Eye (tissue), 1 donor: ENCODE measurements around the gene MMP23B.
"Not testable (repeated sequence)": the region's sequence is repeated elsewhere in the genome, so short reads cannot be mapped to it uniquely, and the experiment has no call there.

Experiments used
- DNase-seq: peaks from one replicate; pipeline ENCODE4 v3.0.0-alpha.2; 2015

The MMP23B gene

DNA sequence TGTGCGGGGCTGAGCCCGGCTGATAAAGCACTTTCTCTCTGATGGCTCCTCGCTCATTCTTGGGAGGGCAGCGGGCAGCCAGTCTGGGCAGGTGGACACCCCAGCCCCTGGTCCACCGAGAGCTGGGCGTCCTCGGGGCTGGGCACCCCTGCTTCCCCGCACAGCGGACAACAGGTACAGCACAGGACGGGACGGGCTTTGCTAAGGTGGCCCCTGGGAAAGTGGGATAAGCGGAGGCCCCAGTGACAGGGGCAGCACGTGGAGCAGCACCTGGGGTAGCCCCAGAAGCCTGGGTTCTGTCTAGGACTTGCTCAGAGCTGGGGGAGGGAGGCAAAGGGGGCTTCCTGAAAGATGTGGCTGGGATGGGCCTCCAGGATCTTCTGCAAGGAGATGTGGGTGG, 2.6 kb downstream of the MMP23B start:
- DNase-seq = not testable (repeated sequence)

DNA sequence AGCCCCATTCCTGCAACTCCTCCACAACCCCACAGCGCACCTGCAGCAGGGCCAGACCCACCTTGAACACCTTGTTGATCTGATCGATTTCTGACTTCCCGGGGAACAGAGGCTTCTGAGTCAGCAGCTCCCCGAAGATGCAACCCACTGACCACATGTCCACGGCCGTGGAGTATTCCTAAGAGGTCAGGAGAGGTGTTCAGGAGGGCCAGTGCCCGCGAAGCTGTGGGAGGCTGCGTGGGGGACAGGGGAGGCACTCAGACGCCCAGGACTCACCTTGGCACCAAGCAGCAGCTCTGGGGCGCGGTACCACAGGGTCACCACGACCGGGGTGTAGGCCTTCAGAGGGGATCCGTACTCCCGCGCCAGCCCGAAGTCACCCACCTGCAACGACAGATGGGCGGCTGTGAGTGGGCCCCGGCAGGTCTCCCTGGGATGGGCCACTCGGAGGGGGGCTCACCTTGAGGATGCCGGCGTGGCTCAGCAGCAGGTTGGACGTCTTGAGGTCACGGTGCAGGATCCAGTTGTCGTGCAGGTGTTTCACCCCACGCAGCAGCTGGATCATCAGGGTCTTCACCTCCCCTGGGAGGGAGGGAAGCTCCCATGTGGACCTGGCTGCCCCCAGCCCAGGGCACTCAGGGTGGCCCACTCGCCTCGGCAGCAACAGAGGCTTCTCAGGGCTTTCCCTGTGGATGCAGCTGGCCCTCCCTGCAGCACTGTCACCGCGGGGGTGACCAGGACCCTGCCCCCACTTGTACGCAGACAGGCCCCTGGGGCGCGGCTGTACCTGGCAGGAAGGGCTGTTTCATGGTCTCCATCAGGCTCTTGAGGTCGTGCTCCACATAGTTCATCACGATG, 4.9 kb downstream of the MMP23B start:
- DNase-seq = not testable (repeated sequence)

DNA sequence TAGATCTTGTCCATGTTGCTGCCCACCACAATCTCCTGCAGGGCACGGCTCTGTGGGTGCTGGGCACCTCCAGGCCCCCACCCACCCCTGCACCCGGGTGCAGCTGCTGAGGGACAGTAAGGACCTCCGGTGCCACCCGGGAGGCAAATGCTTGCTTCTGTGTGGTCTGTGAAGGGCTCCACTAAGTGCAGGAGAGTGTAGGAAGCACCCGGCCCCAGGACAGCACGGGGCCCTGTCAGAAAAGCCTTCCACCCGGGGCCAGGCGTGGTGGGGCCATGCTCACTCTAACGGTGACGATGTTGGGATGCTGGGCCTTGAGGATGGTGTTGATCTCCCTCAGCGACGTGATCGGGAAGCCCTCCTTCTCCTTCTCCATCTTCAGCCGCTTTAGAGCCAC, 5.5 kb downstream of the MMP23B start:
- not testable (repeated sequence) for DNase-seq

DNA sequence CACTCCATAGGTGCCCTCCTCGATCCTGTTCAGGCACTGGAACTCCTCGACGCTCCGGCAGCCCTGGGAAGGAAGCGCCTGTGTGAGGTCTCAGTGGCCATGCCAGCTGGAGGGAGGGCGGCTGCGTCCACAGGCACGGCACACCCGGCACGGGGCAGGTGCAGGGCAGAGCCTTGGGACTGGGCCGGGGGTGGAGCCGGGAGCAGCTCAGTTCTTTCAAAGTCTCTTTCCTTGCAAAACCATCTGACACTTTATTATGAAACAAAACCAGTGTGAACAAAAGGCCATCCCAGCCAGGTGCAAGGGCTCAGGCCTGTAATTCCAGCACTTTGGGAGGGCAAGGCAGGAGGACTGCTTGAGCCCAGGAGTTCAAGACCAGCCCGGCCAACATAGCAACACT, 6.6 kb downstream of the MMP23B start:
- not testable (repeated sequence) for DNase-seq

DNA sequence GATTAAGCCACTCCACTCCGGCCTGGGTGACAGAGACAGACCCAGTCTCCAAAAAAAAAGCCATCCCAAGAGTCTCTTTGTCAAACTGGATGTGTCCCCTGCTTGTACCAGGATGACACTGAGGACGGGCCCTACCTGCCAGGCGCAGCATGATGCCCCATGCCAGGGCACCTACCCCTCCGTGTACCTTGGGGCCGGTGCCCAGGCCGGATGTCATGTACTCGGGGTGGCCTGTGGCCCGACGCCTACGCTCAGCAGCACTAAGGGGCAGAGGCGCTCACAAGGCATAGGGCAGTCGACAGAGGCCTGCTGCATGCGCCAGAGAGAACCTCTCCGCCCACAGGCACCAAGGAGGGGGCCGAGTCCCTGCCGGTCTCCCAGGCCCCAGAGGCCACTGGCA, 7.4 kb downstream of the MMP23B start:
- not testable (repeated sequence) for DNase-seq

DNA sequence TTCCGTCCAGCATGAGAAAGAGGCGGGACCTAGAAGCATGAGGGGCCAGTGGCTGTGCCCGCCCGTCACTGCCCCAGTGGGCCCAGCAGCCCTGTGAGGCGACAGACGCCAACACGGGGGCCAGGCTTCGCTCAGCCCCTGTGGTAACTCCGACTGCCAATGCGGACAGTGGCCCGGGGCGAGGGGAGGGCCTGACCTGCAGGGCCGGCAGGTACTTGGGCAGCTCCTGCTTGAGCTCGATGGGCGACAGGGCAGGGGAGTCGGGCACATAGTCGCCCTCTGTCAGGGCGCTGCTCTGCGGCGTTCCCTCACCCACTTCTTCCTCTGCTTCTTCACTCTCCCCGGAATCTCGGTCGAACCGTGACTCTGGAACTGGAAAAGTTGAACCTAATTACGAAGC, 8.1 kb downstream of the MMP23B start:
- not testable (repeated sequence) for DNase-seq

DNA sequence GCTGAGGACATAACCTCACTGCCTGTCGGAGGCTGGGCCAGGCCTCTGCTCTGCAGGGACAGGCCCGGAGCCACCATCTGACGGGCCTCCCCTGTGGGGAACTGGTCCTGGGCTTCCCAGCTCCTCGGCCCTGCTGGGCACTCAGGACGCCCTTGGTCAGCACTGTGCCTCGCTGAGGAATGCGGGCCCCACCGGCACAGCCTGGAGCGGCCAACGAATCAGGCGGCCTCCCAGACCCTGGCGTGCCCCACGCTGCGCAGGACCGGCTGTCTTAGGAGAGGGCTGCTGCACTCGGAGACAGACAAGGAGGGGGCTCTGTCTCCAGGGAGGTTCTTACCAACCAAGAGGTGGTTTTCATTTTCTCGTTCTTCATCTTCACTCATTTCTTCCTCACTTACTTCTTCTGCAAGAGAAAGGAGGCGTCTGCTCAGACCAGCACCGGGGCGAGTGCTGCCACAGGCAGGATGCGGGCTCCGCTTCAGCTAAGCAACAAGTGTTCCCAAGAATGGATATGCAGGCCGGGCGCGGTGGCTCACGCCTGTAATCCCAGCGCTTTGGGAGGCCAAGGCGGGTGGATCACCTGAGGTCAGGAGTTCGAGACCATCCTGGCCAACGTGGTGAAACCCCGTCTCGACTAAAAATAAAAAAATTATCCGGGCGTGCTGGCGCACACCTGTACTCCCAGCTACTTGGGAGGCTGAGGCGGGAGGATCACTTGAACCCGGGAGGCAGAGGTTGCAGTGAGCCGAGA, 8.9 kb downstream of the MMP23B start:
- DNase-seq = not testable (repeated sequence)

DNA sequence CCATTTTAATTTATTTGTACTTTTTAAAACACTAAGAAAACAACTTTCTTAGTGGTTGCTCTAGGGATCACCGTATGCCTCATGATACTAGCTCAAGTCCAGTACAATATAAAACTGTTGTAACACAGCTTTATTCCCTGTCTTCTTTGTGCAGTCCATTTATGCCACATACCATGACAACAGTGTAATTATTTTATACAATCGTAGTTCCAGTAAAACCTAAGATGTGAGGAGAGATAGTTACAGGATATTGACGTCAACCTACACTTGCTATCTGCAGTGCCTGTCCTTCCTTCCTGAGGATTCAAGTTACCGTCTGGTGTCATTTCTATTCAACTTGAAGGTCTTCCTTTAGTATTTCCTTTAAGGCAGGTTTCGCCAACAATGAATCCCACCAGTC, 14.4 kb downstream of the MMP23B start:
- not testable (repeated sequence) for DNase-seq

DNA sequence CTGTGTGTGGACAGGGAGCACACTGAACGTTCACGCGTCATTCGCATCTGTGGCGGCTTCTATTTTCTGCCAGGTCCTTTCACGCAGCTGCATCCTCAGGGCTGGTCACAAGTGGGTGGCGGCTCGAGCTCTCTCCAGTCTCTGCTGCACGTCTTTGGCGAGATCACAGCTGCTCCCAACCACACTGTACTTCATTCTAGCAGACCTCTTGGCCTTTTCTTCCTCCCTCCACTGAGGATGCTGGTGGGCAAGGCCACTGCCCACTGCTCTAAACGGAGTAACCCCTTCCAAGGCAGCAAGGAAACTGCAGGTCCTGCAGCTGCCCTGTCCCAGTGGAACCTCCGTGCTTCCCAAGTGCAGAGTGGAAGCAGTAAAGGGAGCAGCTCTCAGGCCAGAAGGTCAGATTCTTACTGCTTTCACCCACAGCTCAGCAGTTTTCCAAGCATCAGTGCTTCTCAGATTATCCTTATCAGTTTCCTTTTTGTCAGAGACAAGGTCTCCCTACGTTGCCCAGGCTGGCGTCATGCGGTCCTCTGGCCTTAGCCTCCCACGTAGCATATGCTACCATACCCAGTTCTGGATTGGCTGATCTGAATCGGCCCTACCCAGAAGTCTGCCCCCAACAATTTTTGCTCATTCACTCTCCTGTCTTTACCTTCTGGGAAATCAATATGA, 15.7 kb downstream of the MMP23B start:
- DNase-seq = not testable (repeated sequence)

DNA sequence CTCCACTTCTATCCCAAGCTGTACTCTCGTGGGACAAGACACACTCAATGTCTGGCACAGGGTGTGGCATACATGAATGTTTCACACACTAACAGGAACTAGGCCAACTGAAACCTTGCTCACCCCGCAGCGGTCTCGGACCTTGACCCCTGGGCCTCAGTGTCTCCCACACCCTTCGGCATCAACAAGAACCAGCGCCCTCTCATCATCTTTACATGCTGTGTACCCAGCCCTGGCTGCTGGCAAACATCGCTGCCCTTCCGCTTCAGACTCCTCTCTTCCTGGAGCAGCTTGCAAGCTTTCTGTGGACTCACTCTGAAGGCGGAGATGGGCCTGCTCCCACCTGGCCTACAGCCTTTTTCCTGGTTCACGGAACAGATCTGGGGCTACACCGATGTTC, 16.3 kb downstream of the MMP23B start:
- not testable (repeated sequence) for DNase-seq

DNA sequence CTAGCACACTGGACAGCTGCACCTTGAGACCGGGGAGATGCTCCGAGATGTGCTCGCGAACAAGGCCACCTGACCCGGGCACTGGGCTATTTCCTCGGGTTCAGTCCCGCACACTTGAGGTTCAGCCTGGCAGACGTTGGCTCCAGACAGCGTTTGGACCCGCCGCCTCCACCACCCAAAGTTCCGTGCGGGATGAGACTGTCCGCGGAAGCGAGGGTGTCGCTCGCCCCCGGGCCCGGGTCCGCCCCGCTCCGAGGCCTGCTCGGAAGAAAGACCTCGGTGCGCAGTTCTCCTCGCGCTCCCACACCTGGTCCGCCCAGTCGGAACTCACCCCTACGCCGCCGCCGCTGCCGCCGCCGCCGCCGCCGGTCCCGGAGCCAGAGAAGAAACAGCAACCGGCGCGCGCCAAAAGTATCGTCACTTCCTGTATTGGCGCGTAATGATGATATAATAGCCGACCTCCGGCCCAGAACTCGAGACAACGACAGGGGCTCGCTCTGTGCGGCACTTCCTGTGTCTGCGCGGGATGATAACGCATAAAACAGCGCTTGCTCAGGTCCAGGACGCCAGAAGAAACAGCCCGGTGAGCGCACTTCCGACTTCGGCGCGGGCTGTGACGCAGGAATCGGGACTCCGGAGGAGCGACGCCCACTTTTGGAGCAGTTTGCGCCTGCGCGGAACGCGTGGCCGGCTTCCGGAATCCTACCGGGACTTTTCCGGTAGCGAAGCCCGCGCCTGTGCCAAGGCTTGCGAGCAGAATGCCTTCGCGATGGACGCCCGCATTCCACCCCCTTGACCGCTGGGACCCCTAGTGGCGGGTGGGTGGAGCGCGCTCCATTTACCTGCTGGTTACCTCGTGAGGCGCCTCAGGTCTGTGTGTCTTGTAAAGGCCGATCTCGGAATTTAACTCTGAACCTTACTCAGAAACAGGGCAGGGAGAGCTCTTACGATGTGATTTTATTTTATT, 26.9 kb downstream of the MMP23B start, which contains the start of gene CDK11B:
Gene CDK11B, minus strand, starts transcription at position 422 of the 967 bp plus-strand sequence. CDS start 1,519 bp downstream, outside the sequence.
- peak; percentile 98 for DNase-seq

DNA sequence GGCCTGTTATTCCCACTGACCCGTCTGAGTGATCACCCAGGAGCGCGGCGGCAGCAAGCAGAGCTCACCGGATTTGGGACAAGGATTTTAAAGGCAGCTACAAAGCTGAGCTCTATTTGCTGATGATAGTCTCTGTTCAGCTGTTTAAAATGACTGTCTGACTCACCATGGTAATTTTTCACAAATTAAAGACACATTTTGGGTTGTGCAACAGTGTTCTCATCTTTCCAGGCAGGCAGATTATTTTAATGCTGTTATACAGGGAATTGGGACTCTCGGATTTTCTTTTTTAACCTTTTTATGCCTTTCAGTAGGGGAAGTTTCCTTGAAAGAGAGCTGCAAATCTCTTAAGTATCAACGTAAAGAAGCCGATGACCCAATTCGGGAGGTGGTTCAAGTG, 30.4 kb downstream of the MMP23B start:
- DNase-seq = not testable (repeated sequence)

DNA sequence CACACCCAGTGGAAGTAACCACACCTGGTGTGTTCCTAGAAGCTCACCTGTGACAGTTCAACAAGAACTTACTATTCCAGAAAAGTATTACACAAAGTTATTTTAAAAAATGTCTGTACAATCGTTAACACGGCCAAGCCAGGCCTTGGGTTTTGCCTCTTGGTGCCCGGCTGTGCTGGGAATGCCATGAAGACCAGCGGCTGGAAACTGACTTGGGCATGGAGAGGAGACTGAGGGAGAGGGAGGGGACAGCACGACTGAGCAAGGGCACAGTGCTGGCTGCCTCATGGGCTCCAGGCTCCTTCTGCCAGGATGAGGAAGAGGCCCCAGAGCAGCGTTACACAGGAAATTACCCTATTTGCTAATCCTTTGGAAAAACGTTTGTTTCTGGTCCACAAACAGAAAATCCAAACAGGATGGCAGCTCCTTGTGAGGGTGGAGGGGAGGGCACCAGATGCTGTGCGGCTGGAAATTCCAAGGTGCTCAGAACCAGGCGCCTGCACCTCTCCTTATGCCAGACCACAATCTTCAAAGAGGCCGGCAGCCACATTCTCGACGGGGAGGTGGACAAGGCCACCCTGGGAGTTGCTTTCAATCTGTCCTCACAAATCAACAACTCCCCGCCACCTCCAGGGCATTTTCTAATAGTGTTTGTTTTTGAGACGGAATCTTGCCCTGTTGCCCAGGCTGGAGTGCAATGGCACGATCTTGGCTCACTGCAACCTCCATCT, 31.0 kb downstream of the MMP23B start:
- DNase-seq = not testable (repeated sequence)

DNA sequence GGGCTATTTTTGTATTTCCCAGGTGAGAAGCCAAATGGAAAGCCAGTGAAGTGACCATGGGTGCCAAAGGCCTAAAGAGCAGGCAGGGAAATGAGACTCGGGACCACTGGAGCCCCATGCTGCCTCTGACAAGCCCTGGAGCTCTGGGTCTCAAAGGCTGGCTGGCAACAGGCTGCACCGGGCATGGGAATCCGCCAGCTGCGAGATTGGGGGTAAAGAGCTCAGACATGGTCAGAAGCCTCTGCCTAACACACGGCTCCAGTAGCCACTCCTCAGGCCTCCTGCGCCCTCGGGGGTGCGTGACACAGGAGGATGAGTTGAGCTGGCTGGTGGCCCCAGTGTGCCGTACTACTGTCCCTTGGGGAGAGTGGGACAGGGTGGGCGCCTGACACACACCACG, 32.3 kb downstream of the MMP23B start:
- DNase-seq = not testable (repeated sequence)

DNA sequence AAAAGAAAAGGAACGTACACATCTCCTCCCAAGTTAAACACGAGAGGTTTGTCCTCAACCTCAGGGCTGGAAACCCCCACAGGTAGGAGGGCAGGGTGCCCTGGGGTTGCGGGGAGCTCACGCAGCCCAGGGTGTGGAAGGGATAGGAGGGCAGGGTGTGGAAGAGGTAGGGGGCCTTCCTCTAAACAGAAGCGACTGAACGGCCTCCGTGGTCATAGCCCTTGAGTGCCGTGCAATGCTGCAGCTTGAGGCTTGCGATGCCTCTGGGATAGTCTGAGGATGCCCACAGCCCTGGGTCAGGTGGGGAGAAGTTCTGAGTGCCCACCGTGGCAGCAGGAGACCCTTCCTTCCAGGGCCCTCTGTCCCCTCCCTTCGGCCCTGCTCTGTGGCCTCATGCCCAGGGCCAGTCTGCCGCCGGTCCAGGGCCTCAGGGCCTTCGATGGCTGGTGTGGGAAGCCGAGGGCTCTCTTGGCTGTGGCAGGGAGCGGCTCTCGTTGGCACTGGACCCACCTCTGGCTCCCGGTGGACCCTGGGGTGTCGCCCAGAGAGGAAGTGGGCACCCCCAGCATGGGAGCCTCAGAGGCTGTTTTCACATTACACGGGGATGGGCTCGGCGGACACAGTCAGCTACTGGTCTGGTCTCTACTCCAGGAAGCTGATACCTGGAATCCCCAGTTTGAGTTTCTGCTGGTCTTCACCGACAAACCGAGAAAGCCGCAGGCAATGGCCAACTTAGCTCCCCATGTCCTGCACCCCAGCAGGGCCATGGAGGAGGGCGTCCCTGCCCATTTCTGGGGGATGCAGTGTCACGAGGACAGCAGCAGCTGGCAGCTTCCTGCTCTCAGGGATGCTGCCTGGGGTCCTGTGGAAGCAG, 33.2 kb downstream of the MMP23B start:
- no peak for DNase-seq

DNA sequence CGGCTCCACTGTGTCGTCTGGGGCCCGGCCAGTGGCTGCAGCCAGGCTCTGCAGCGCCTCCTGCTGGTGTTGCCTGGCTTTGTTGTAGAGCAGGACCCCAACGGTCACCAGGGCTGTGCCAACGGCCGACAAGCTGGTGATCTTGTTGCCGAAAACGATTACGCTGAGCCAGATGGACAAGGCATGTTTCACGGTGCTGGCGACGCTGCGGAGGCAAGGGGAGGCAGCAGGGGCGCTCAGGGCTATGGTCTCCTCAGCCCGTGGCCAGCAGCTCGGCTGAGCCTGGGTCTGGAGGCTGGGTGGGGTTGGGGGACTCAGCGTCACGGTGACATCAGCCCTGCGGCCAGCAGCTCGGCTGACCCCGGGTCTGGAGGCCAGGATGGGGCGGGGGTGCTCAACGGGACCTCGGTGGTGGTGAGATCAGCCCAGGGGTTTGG, 33.9 kb downstream of the MMP23B start:
- peak; percentile 11 for DNase-seq

DNA sequence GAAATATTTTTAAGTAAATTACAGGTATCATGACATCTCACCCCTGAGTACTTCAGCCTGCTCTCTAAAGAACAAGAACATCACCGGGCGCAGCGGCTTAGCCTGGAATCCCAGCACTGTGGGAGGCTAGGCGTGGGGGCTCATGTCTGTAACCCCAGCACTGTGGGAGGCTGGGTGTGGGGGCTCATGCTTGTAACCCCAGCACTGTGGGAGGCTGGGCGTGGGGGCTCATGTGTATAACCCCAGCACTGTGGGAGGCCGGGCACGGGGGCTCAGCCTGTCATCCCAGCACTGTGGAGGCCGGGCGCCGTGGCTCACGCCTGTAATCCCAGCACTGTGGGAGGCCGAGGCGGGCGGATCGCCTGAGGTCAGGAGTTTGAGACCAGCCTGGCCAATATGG, 34.6 kb downstream of the MMP23B start:
- no peak for DNase-seq

DNA sequence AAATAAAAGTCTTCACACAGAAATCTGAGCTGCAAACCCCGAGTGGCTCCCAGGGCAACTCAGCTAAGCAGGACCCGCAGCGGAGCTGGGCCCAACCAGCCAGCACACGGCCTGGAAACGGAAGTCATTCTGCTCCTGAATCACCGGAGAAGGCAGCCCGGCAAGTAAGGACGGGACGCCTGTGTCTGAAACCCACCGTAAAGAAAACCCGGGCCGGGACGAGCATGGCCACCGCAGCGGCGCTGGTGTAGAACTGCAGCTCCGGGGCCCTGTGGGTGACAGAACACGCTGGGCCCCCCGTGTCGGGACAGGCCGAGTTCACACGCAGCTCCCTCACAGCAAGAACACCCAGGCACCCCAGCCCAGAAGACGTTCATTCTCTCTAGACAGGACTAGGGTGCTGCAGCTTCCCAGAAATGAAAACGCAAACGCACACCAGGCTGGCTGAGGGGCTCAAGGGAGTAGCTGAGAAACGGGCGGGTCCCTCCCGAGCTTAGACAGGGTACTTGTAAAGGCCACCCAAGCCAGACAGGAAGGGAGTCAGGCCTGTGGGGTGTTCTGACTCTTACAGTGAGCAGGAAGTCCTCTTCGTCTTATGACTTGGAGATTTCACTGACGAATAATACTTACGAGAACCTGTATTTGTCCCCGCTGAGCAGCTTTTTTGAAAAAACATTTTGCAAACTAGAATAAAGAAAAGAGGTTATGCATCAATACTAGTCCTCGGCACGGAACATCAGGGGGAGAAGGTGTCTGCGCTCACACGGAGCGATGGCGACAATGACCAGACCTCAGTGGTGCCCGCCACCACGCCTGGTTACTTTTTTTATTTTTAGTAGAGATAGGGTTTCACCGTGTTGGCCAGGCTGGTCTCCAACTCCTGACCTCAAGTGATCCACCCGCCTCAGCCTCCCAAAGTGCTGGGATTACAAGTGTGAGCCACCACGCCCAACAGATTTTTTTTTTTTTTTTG, 37.8 kb downstream of the MMP23B start:
- no peak for DNase-seq

DNA sequence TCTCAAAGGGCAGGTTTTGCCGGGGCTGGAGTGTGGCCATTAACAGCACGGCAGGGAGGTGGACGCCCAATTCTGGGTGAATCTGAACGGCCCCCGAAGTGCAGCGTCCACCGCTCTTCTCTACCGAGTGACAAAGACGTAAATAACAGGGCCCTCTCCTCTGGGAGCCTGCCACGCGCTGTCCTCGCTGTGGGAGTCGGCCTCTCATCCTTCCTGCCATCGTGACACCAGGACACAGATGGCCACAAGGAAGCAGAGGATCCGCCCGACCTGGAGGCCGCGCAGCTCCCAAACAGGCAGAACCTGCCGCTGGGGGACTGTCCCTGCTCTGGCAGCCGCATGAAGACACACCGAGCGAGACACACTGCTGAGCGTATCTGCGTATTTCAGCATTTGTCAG, 38.9 kb downstream of the MMP23B start:
- no peak for DNase-seq
